Small intestine (tissue), 16 donors: ENCODE measurements around the gene PCBP2. TPM values are rescaled to one million over a fixed set of nuclear protein-coding genes. Genes with fewer than 3 reads are reported as not detected.
"Not testable (repeated sequence)": the region's sequence is repeated elsewhere in the genome, so short reads cannot be mapped to it uniquely, and the experiment has no call there.

ENCODE experiments used
- DNase-seq, 2 donors: peaks; one replicate each; pipeline versions ENCODE4 v3.0.0 to v3.0.0-alpha.2; 2013
- FAIRE-seq: peaks from 2 replicates; lab custom pipeline; 2012; peaks lifted over from hg19 to GRCh38; lab: Jason Lieb, UNC
- H3K27ac ChIP-seq, 3 donors: one replicate each; pipeline ENCODE4 v1.5.1; 2013; ENCODE audit warnings: low read length in 2 of 3, mild to moderate bottlenecking in 2 of 3, control low read depth in 1 of 3, inconsistent platforms in 1 of 3, low read depth in 1 of 3, moderate library complexity in 1 of 3
- H3K27me3 ChIP-seq, 3 donors: one replicate each; pipeline ENCODE4 v1.6.1; 2013; ENCODE audit warnings: low read length in 3 of 3, inconsistent platforms in 1 of 3; ENCODE audit not compliant: control insufficient read depth in 3 of 3, insufficient read depth in 3 of 3
- H3K36me3 ChIP-seq, 3 donors: one replicate each; pipeline ENCODE4 v1.6.1; 2013; ENCODE audit warnings: low read length in 3 of 3, inconsistent platforms in 1 of 3, low read depth in 1 of 3, mild to moderate bottlenecking in 1 of 3, moderate library complexity in 1 of 3; ENCODE audit not compliant: control insufficient read depth in 3 of 3, insufficient read depth in 2 of 3
- H3K4me1 ChIP-seq, 3 donors: one replicate each; pipeline ENCODE4 v1.6.1; 2013; ENCODE audit warnings: low read length in 2 of 3, inconsistent platforms in 1 of 3, low read depth in 1 of 3, mild to moderate bottlenecking in 1 of 3, moderate library complexity in 1 of 3; ENCODE audit not compliant: control insufficient read depth in 3 of 3, insufficient read depth in 2 of 3
- H3K4me3 ChIP-seq, 3 donors: one replicate each; pipeline ENCODE4 v1.5.1; 2013; ENCODE audit warnings: low read length in 3 of 3, control low read depth in 1 of 3, inconsistent platforms in 1 of 3, low read depth in 1 of 3, mild to moderate bottlenecking in 1 of 3, moderate library complexity in 1 of 3
- H3K9me3 ChIP-seq, 2 donors: one replicate each; pipeline ENCODE4 v1.6.1; 2013; ENCODE audit warnings: low read depth in 1 of 2, low read length in 1 of 2; ENCODE audit not compliant: control insufficient read depth in 2 of 2, insufficient read depth in 1 of 2
- WGBS, 3 donors: extraction: QIAGEN DNeasy Blood & Tissue Kit; methylation state at CpG; one replicate each; pipeline ENCODE4 v1.1.7; 2013; 5-methylcytosine and 5-hydroxymethylcytosine counted together
- long read RNA-seq, 10 donors: transcript quantifications; one replicate each; lab custom pipeline, GENCODE V29; 2026
- polyA plus RNA-seq, 4 donors: library from polyadenylated mRNA; stranded (reverse) in 3 of 4; unstranded in 1 of 4; fragments of 200-250 nt in 3 of 4; fragments of 120-200 nt in 1 of 4; gene quantifications; one replicate each; pipeline versions ENCODE4 v1.2.1 to v1.2.3, GENCODE V29; 2013
- donor health status: healthy with polysubstance abuse.
- donor health status: control.
- donor health status: control.
- donor health status: Bipolar disorder and iron deficiency.
- donor health status: healthy.

The PCBP2 gene
- polyA plus RNA-seq: 100 to 1,000 TPM; 446 to 821 (median 494) TPM
- long read RNA-seq, donor 1, transcript PCBP2-207 (15 exons, 1,457 nt): minor isoform, 20 of 201 reads
- long read RNA-seq, donor 1, transcript PCBP2-209 (3 exons, 1,696 nt): major isoform, 32 of 201 reads
- long read RNA-seq, donor 1, transcript PCBP2-203 (13 exons, 3,026 nt): minor isoform, 12 of 201 reads
- long read RNA-seq, donor 1, transcript PCBP2-210 (8 exons, 1,919 nt): minor isoform, 8 of 201 reads
- long read RNA-seq, donor 1, partial matches to known transcripts: 52 of 201 reads
- long read RNA-seq, donor 1, other reads (novel, unspliced or antisense): 47 of 201 reads
- long read RNA-seq, donor 2, partial matches to known transcripts: 0 of 12 reads
- long read RNA-seq, donor 2, other reads (novel, unspliced or antisense): 0 of 12 reads
- long read RNA-seq, donor 3, transcript PCBP2-209 (3 exons, 1,696 nt): major isoform, 12 of 471 reads
- long read RNA-seq, donor 3, partial matches to known transcripts: 439 of 471 reads
- long read RNA-seq, donor 3, other reads (novel, unspliced or antisense): 7 of 471 reads
- long read RNA-seq, donor 4, partial matches to known transcripts: 0 of 3 reads
- long read RNA-seq, donor 4, other reads (novel, unspliced or antisense): 0 of 3 reads
- long read RNA-seq, donor 5, transcript PCBP2-209 (3 exons, 1,696 nt): major isoform, 5 of 32 reads
- long read RNA-seq, donor 5, partial matches to known transcripts: 24 of 32 reads
- long read RNA-seq, donor 5, other reads (novel, unspliced or antisense): 0 of 32 reads
- long read RNA-seq, donor 6, transcript PCBP2-202 (15 exons, 1,814 nt): minor isoform, 5 of 69 reads
- long read RNA-seq, donor 6, transcript PCBP2-207 (15 exons, 1,457 nt): major isoform, 9 of 69 reads
- long read RNA-seq, donor 6, transcript PCBP2-209 (3 exons, 1,696 nt): minor isoform, 6 of 69 reads
- long read RNA-seq, donor 6, transcript PCBP2-205 (14 exons, 3,077 nt): minor isoform, 5 of 69 reads
- long read RNA-seq, donor 6, partial matches to known transcripts: 31 of 69 reads
- long read RNA-seq, donor 6, other reads (novel, unspliced or antisense): 5 of 69 reads
- long read RNA-seq, donor 7: 0 reads
- long read RNA-seq, donor 8, partial matches to known transcripts: 30 of 35 reads
- long read RNA-seq, donor 8, other reads (novel, unspliced or antisense): 0 of 35 reads
- long read RNA-seq, donor 9, partial matches to known transcripts: 88 of 96 reads
- long read RNA-seq, donor 9, other reads (novel, unspliced or antisense): 0 of 96 reads
- long read RNA-seq, donor 10, transcript PCBP2-207 (15 exons, 1,457 nt): minor isoform, 8 of 112 reads
- long read RNA-seq, donor 10, transcript PCBP2-202 (15 exons, 1,814 nt): minor isoform, 8 of 112 reads
- long read RNA-seq, donor 10, transcript PCBP2-209 (3 exons, 1,696 nt): major isoform, 15 of 112 reads
- long read RNA-seq, donor 10, transcript PCBP2-203 (13 exons, 3,026 nt): minor isoform, 10 of 112 reads
- long read RNA-seq, donor 10, partial matches to known transcripts: 33 of 112 reads
- long read RNA-seq, donor 10, other reads (novel, unspliced or antisense): 26 of 112 reads

GRCh38 chr12:53451661-53452158 lies at the start of gene PCBP2:
TSS of gene PCBP2 (plus strand) at chr12:53452102. CDS start at chr12:53454801, 2,699 bp downstream.
- H3K36me3 ChIP-seq: peaks cover 17 to 38% (median 18%) of the 10 kb centered on the region in 3 donors
- H3K4me3 ChIP-seq: peak within 1 kb of the TSS; percentile 89 to 98 (median 97)
- FAIRE-seq: peak; percentile 59

GRCh38 chr12:53402351-53402750 lies 49.6 kb upstream of the PCBP2 start:
- H3K9me3 ChIP-seq, H3K27me3 ChIP-seq, H3K4me3 ChIP-seq, H3K4me1 ChIP-seq, H3K27ac ChIP-seq, FAIRE-seq, DNase-seq: not testable (repeated sequence)
- WGBS, 3 donors: 95 to 99% (median 97%) methylated on average over 15 to 16 of the region's 16 CpGs
- peaks cover 0 to 69% (median 3%) of the 10 kb centered on the region in 3 donors for H3K36me3 ChIP-seq

More at GRCh38 chr12:53451661-53452158, at the start of gene PCBP2:
- peaks cover 0 to 18% (median 4%) of the 10 kb centered on the region in 3 donors for H3K4me1 ChIP-seq
- peak; percentile 99 to 100 for DNase-seq
- H3K9me3 ChIP-seq: no peaks in the 10 kb centered on the region
- H3K27me3 ChIP-seq: no peaks in the 10 kb centered on the region
- 0% methylated on average over 24 to 32 of the region's 32 CpGs for WGBS, 3 donors
- H3K27ac ChIP-seq: peak within 1 kb of the TSS; percentile 93 to 98 (median 96)

DNA sequence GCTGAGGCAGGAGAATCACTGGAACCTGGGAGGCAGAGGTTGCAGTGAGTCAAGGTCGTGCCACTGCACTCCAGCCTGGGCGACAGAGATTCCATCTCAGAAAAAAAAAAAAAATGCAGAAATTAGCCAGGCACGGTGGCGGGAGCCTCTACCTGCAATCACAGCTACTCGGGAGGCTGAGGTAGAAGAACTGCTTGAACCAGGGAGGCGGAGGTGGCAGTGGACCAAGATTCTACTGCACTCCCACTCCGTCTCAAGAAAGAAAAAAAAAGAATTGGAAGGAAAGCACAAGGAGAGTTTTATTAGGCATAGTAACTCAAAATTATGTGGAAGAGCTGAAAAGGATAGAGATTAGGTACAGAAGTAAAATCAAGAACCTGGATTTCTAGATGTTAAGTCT lies 49.0 kb upstream of the PCBP2 start:
- H3K9me3 ChIP-seq: no peaks in the 10 kb centered on the region
- FAIRE-seq (no peak), DNase-seq (no peak)
- H3K36me3 ChIP-seq: peaks cover 0 to 71% (median 3%) of the 10 kb centered on the region in 3 donors
- WGBS, 3 donors: 87 to 88% (median 87%) methylated on average over 6 to 7 of the region's 7 CpGs
- H3K4me1 ChIP-seq: no peaks in the 10 kb centered on the region
- H3K27ac ChIP-seq: no peak overlapping the region
- H3K27me3 ChIP-seq: no peaks in the 10 kb centered on the region
- no peak overlapping the region for H3K4me3 ChIP-seq

GRCh38 chr12:53410951-53411350 lies 41.0 kb upstream of the PCBP2 start:
- WGBS, 3 donors: 96 to 98% (median 96%) methylated on average over 5 of the region's 5 CpGs
- FAIRE-seq (no peak), DNase-seq (no peak)
- H3K27ac ChIP-seq: no peak overlapping the region
- H3K36me3 ChIP-seq: peaks cover 10 to 55% (median 24%) of the 10 kb centered on the region in 3 donors
- no peak overlapping the region for H3K4me3 ChIP-seq
- no peaks in the 10 kb centered on the region for H3K9me3 ChIP-seq
- H3K27me3 ChIP-seq: no peaks in the 10 kb centered on the region
- no peaks in the 10 kb centered on the region for H3K4me1 ChIP-seq

DNA sequence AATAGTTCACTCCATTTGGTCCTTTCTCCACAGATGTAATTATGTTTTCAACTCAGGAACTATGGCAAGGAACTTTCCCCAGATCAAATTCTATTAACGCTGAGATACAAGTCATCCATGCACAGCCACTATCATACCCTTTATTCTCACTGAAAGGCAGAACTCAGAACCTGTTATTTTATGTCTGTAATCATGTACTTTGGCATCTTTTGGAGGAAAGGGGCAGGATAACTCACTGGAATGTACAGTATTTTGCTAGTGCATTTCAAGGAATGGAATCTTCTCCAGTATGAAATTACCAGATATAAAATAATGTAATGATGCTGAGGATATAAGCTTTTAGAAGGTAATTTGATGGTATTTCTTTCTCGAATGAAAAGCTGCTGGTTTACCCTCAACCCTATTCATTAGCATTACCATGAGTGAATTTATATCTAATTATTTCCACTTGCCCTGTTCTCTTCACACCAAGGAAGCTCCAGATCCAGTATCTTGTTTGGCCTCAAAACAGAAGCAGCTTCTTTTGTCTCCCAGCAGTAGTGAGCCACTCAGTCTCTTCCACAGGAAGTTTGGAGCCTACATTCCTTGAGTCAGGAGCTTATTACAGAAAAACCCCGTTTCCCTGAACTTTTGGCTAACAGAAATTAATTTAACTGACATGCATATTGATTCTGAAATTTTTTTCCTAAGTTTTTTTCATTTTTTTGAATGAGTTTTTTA lies 38.3 kb upstream of the PCBP2 start:
- Histone ChIP-seq H3K4me1 (no peaks in the 10 kb centered on the region), H3K27me3 (no peaks in the 10 kb centered on the region), H3K36me3 (peaks cover 10 to 28% (median 24%) of the 10 kb centered on the region in 3 donors), H3K27ac (no peak overlapping the region), H3K4me3 (no peak overlapping the region), H3K9me3 (no peaks in the 10 kb centered on the region)
- 66 to 76% (median 68%) methylated on average over 3 of the region's 3 CpGs for WGBS, 3 donors
- DNase-seq (no peak), FAIRE-seq (no peak)

DNA sequence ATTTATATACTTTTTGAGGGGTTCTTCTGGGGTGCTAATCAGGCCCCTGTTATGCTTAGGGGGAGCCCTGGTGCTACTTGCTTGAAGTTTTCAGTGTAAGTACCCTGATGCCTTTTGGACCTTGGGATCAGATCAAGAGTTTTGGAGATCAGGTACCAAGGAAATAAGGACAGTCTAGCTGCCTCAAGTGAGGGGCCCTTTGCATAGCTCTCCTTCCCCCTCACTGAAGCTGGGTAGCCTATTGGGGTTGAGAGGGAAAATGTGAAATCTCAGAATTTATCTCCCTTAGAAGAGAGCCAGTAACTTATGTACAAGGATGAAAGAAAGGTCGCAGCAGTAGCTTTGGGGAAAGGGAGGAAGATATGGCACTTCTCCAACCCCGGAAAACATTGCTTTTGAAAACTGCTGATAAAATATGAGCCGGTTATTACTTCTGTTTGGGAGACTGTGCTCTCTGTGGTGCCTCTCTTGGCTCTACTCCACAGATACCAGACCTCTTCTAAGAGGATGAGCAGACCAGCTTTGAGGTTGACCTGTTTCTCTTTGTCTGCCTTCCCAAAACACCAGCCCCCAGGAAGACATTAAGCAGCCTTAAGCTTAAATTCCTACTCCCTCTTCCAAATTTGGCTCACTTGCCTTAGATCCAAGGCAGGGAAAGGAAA lies 37.0 kb upstream of the PCBP2 start:
- FAIRE-seq (no peak), DNase-seq (no peak)
- no peaks in the 10 kb centered on the region for H3K27me3 ChIP-seq
- WGBS, 3 donors: 16 to 36% (median 30%) methylated on average over 3 of the region's 3 CpGs
- no peaks in the 10 kb centered on the region for H3K4me1 ChIP-seq
- peaks cover 7 to 18% (median 16%) of the 10 kb centered on the region in 3 donors for H3K36me3 ChIP-seq
- H3K9me3 ChIP-seq: no peaks in the 10 kb centered on the region
- H3K4me3 ChIP-seq: no peak overlapping the region
- H3K27ac ChIP-seq: no peak overlapping the region
